ENCODE results near the gene GPR176. TPM values are rescaled to one million over a fixed set of nuclear protein-coding genes. Genes with fewer than 3 reads are reported as not detected.

GPR176 gene
- total and polyA plus RNA-seq, 2 donors from 2014 or later: 2.9 to 7.6 TPM

DNA sequence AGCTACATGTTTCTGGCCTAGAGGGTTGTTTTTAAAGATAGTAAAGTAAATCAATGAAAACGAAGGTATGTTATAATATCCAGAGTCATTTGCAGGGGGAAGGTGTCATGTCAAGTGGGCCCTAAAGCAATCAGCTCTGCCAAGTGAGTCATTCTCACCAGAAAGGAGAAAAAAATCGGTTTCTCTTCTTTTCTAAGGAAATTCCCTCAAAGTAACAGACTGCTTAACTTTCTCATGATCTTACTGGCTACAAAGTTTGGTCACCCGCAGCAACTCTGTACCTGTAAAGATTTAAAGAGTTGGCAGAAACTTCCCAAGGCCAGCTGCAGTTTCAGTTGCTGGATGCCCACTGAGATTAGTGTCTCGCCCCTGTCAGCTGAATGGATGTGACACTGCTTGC lies 132.0 kb downstream of the GPR176 start:
- intact Hi-C loops (cut with DNase I): no loop called here
- Histone ChIP-seq H3K36me3 (ENCODE audit: control insufficient read depth in 2 of 3, insufficient read depth in 3 of 3, low read length in 3 of 3) (no peaks in the 10 kb centered on the region), H3K4me3 (ENCODE audit: low read length in 3 of 3) (no peak overlapping the region), H3K27ac (ENCODE audit: low read depth in 2 of 2, low read length in 2 of 2) (no peak overlapping the region), H3K9ac (ENCODE audit: low read length in 3 of 3) (no peak overlapping the region), H3K4me1 (ENCODE audit: control insufficient read depth in 2 of 3, insufficient read depth in 2 of 3, low read depth in 1 of 3, low read length in 3 of 3) (peaks cover 0 to 8% (median 8%) of the 10 kb centered on the region in 3 donors), H3K9me3 (ENCODE audit: control insufficient read depth in 2 of 3, insufficient read depth in 1 of 3, low read length in 3 of 3) (no peaks in the 10 kb centered on the region), H3K27me3 (ENCODE audit: control insufficient read depth, insufficient read depth, low read length) (no peaks in the 10 kb centered on the region)
- FAIRE-seq: no peak
- TF ChIP-seq, protein P1, sequence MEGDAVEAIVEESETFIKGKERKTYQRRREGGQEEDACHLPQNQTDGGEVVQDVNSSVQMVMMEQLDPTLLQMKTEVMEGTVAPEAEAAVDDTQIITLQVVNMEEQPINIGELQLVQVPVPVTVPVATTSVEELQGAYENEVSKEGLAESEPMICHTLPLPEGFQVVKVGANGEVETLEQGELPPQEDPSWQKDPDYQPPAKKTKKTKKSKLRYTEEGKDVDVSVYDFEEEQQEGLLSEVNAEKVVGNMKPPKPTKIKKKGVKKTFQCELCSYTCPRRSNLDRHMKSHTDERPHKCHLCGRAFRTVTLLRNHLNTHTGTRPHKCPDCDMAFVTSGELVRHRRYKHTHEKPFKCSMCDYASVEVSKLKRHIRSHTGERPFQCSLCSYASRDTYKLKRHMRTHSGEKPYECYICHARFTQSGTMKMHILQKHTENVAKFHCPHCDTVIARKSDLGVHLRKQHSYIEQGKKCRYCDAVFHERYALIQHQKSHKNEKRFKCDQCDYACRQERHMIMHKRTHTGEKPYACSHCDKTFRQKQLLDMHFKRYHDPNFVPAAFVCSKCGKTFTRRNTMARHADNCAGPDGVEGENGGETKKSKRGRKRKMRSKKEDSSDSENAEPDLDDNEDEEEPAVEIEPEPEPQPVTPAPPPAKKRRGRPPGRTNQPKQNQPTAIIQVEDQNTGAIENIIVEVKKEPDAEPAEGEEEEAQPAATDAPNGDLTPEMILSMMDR (IDR thresholded peaks at IDR 0.05; ENCODE audit: borderline replicate concordance, extremely low read depth, insufficient read depth): no peak
- no peak for DNase-seq

DNA sequence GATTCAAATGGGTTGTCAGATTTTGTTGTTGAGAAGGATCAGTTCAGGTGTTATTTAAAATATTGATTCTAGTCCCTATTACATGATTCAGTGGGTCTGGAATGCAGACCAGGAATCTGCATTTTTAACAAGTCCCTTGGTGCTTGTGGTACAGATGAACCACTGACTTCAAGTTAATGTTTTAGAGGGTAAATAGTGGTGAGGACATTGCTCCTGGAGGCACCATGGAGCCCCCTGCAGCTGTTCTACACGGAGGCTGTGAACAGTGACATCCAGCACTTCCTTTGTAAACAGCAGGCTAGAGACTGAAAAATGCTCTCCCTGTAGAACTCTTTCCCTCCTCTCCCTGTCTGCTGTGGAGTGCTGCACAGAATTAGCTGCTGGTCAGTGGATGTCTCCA lies 132.6 kb downstream of the GPR176 start:
- intact Hi-C loops (cut with DNase I): no loop called here
- Histone ChIP-seq H3K9ac (ENCODE audit: low read length in 3 of 3) (no peak overlapping the region), H3K36me3 (ENCODE audit: control insufficient read depth in 2 of 3, insufficient read depth in 3 of 3, low read length in 3 of 3) (no peaks in the 10 kb centered on the region), H3K27ac (ENCODE audit: low read depth in 2 of 2, low read length in 2 of 2) (no peak overlapping the region), H3K27me3 (ENCODE audit: control insufficient read depth, insufficient read depth, low read length) (no peaks in the 10 kb centered on the region), H3K4me3 (ENCODE audit: low read length in 3 of 3) (no peak overlapping the region), H3K4me1 (ENCODE audit: control insufficient read depth in 2 of 3, insufficient read depth in 2 of 3, low read depth in 1 of 3, low read length in 3 of 3) (peaks cover 0 to 9% (median 8%) of the 10 kb centered on the region in 3 donors), H3K9me3 (ENCODE audit: control insufficient read depth in 2 of 3, insufficient read depth in 1 of 3, low read length in 3 of 3) (no peaks in the 10 kb centered on the region)
- DNase-seq (peak in 1 of 5 donors; percentile 44), FAIRE-seq (no peak)
- TF ChIP-seq, protein P1 (IDR thresholded peaks at IDR 0.05; ENCODE audit: borderline replicate concordance, extremely low read depth, insufficient read depth): no peak

DNA sequence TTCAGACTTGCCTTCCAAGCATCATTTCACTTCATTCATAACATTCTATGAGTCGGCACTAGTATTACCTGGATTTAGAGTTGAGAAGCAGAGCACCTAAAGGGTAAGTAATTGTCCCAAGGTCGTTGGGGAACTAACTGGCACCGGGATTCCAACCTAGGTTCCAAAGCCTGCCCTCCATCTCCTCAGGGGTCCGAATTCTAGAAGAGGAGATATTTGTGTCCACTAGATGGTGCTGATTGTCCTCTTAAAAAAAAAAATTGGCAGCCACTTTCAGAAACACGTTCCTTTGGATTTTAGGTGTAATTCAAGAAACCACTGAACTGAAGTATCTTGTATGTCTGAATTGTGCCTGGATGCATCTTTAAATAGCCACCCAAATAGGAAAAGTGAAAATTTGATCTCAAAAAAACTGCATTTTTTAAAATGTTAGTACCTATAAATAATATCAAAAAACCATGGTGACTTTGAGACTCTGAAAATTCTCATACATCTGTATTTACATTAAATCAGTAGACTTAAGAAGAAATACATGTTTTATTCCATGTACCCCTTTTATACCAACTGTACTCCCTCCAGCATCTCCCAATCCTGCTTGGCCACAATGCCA lies 133.5 kb downstream of the GPR176 start:
- Histone ChIP-seq H3K4me1 (ENCODE audit: control insufficient read depth in 2 of 3, insufficient read depth in 2 of 3, low read depth in 1 of 3, low read length in 3 of 3) (peaks cover 0 to 9% (median 8%) of the 10 kb centered on the region in 3 donors), H3K4me3 (ENCODE audit: low read length in 3 of 3) (no peak overlapping the region), H3K27me3 (ENCODE audit: control insufficient read depth, insufficient read depth, low read length) (no peaks in the 10 kb centered on the region), H3K9me3 (ENCODE audit: control insufficient read depth in 2 of 3, insufficient read depth in 1 of 3, low read length in 3 of 3) (no peaks in the 10 kb centered on the region), H3K36me3 (ENCODE audit: control insufficient read depth in 2 of 3, insufficient read depth in 3 of 3, low read length in 3 of 3) (no peaks in the 10 kb centered on the region), H3K9ac (ENCODE audit: low read length in 3 of 3) (no peak overlapping the region), H3K27ac (ENCODE audit: low read depth in 2 of 2, low read length in 2 of 2) (no peak overlapping the region)
- TF ChIP-seq, protein P1 (IDR thresholded peaks at IDR 0.05; ENCODE audit: borderline replicate concordance, extremely low read depth, insufficient read depth): peak; percentile 58
- no peak for FAIRE-seq
- intact Hi-C loops (cut with DNase I): no loop called here
- peak in 2 of 5 donors; percentile 77 to 80 for DNase-seq

DNA sequence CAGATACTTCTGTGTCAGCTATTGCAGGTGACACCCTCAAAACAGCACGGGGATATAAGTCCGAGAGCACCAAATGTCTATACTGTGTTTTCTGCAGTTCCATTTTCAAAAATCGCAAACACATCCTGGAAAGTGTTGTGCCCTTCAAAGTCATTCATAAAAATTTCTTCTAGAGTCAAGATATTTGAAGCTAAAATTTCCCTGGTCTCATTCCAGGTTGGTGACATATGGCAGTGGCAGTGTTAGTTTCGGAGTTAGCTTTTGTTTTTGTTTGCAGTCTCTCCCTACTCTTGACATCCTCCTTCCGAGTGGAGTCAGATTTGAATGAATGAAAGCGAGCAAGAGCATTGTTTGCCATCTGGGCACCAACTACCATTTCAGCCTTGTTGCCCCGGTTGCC lies 134.2 kb downstream of the GPR176 start:
- Histone ChIP-seq H3K27me3 (ENCODE audit: control insufficient read depth, insufficient read depth, low read length) (no peaks in the 10 kb centered on the region), H3K4me1 (ENCODE audit: control insufficient read depth in 2 of 3, insufficient read depth in 2 of 3, low read depth in 1 of 3, low read length in 3 of 3) (peaks cover 0 to 9% (median 8%) of the 10 kb centered on the region in 3 donors), H3K9ac (ENCODE audit: low read length in 3 of 3) (no peak overlapping the region), H3K27ac (ENCODE audit: low read depth in 2 of 2, low read length in 2 of 2) (no peak overlapping the region), H3K4me3 (ENCODE audit: low read length in 3 of 3) (no peak overlapping the region), H3K9me3 (ENCODE audit: control insufficient read depth in 2 of 3, insufficient read depth in 1 of 3, low read length in 3 of 3) (no peaks in the 10 kb centered on the region), H3K36me3 (ENCODE audit: control insufficient read depth in 2 of 3, insufficient read depth in 3 of 3, low read length in 3 of 3) (no peaks in the 10 kb centered on the region)
- intact Hi-C loops (cut with DNase I): no loop called here
- TF ChIP-seq, protein P1 (IDR thresholded peaks at IDR 0.05; ENCODE audit: borderline replicate concordance, extremely low read depth, insufficient read depth): no peak
- DNase-seq (no peak), FAIRE-seq (no peak)

Measured in kidney (tissue), 14 donors.